Left renal cortex interstitium (tissue), 4 donors: ENCODE results near the gene NFS1. TPM values are rescaled to one million over a fixed set of nuclear protein-coding genes. Genes with fewer than 3 reads are reported as not detected.

Experiments used
- DNase-seq, 4 donors: peaks; one replicate each; pipeline ENCODE4 v3.0.0-alpha.2; 2013; ENCODE audit warnings: low read depth in 4 of 4, low spot score in 2 of 4, missing footprints in 1 of 4
- polyA plus RNA-seq, 4 donors: library from polyadenylated mRNA; unstranded; fragments of 120-200 nt; gene quantifications; one replicate each; pipeline ENCODE4 v1.2.1, GENCODE V29; 2013; ENCODE audit not compliant: insufficient read length in 4 of 4

The NFS1 gene
- polyA plus RNA-seq, 4 donors: 28.4 to 36.2 (median 30.5) TPM

GRCh38 chr20:35618263-35619131 is 80.7 kb downstream of the NFS1 start:
- no peak for DNase-seq

Other genes with a start within 250 kb of the NFS1 start
- gene CEP250, start 243.8 kb downstream of the NFS1 start, polyA plus RNA-seq: 10 to 100 TPM; 41.2 to 73.1 (median 52.1) TPM
- under 1 TPM in 1 of 4 donors, not detected in 3; 0.19 TPM for gene C20orf173, start 169.7 kb downstream of the NFS1 start, polyA plus RNA-seq
- gene ERGIC3, start 157.3 kb downstream of the NFS1 start, polyA plus RNA-seq: 100 to 1,000 TPM; 346 to 382 (median 357) TPM
- 1 to 10 TPM; 3.1 to 5.3 (median 4.0) TPM for gene SPAG4, start 83.5 kb downstream of the NFS1 start, polyA plus RNA-seq
- gene CPNE1, start 34.5 kb downstream of the NFS1 start, polyA plus RNA-seq: 100 to 1,000 TPM; 170 to 221 (median 198) TPM
- gene RBM12, start 34.5 kb downstream of the NFS1 start, polyA plus RNA-seq: 100 to 1,000 TPM in 2 of 4 donors, 10 to 100 TPM in 2; 88.0 to 108 (median 97.7) TPM
- 100 to 1,000 TPM in 1 of 4 donors, 10 to 100 TPM in 3; 56.9 to 132 (median 88.8) TPM for gene ROMO1, start 53 bp upstream of the NFS1 start, polyA plus RNA-seq
- gene RBM39, start 42.9 kb upstream of the NFS1 start, polyA plus RNA-seq: 100 to 1,000 TPM; 488 to 707 (median 633) TPM
- 10 to 100 TPM; 31.3 to 43.0 (median 35.4) TPM for gene PHF20, start 72.7 kb upstream of the NFS1 start, polyA plus RNA-seq